NCI-H524 (cell line): ENCODE results near the gene UBE3B.

Experiments
- DNase-seq, 2 experiments: peaks; one replicate each; lab custom pipeline; 2025; lab: John Stamatoyannopoulos, UW

UBE3B gene

DNA sequence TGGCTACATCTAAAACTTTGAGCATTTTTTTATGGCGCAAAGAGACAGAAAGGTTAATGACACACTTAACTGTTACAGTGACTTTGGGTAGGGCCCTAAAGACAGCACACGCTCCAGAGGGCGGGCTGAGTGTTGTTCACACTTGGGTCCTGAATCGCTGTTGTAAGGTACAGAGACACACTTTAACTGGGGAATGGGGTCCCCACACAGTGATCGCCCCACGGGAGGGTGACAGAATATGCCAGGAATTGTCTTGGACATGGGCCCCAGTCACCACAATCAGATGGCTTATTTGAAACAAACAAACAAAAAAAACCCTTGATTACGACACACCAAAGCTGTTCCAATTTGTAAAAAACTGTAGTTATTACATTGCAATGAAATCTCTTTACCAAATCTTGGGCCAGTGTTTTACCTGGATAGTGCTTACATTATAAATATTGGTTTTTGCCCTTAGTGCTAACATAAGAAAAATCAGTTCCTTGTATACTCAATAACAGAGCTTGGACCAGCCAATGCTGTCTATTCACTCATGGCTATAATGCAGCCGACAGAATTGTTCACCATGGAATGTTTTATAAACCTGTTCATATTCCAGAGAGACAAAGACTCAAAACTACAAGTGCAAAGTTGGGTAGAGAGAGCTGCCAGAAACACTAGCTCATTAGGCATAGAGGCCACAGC lies 28.6 kb upstream of the UBE3B start:
- no peak for DNase-seq

DNA sequence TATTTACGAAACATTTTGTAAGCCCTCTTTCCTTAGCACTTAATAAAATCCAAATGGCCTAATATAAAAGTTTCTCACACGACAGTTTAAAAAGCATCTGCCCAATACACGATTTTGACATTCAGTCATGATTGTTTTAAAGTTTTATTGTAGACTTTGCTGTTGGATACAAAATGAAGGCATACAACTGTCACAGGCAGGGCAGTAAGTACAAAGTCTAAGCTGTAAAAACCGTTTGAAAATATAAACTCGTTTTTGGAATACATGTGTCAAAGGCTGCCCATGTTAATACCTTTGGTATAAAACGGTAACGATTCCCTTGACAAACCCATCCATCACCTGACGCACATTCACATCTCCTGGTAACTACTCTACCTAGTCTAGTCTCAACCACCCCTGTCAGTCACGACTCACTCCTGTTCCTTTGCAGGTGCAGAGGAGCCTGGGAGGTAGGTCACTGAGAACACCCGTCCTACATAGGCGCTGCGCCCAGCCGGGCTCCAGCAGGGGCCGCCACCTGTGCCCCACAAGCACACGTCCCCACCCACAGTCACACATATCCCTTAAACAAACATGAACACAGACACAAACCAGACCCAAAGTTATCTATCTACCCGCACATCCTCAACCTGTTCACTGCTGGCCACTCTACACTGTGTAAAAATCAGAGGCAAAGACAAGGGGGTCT lies 27.4 kb upstream of the UBE3B start:
- no peak for DNase-seq

DNA sequence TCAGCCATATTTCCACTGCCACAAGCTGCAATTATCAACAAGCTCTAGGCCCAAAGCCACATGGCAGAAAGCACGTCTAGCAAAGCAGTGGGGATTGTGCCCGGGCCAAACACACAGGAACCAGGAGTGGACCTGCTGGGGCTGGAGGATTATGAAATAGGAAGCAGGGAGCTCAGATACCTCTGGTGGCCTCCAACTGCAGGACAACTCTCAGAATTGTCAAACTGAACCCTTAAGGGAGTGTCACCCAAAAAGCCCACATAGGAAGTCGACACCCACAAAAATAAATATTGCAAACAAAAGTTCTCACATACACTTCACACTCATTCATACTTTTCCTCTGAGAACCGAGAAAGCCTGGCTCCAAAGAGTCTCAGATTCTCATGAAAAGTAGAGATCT lies 26.5 kb upstream of the UBE3B start:
- no peak for DNase-seq

DNA sequence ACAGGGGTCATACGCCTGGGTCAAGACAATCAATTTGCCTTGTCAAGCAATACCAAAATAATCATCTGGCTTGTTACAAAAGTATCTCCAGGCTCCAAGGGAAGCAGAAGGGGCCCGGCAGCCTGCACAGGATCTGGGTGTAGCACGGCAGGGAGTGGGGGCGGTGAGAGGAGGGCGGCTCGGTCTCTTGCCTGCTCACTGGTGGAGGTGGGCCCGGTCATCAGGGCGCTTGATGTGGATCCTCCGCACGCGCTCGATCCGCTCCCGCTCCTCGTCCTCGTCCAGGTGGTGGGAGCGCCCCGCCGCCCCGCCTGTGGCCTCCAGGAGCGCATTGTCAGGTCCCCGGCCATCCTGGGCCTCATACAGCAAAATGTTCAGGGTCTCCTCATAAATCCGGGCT lies 26.0 kb upstream of the UBE3B start:
- no peak for DNase-seq

DNA sequence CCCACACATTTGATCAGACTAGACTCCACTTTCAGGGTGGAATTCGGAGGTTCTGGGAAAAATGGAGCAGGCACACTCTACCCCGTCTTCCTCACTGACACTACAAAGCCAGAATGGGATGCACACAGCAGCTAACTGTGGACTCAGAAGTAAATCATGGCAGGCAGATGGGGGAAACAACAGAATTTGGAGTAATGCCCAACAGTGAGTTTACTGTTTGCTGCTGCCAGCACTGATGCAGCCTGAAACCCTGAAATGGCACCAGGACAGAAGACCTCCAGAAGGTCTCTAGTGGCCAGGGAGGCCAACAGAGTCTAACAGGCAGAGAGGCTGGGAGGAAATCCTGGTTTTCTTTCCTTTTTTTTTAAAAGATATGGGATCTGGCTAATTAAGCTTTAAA lies 24.9 kb upstream of the UBE3B start:
- DNase-seq = peak in 1 of 2 experiments; percentile 33

DNA sequence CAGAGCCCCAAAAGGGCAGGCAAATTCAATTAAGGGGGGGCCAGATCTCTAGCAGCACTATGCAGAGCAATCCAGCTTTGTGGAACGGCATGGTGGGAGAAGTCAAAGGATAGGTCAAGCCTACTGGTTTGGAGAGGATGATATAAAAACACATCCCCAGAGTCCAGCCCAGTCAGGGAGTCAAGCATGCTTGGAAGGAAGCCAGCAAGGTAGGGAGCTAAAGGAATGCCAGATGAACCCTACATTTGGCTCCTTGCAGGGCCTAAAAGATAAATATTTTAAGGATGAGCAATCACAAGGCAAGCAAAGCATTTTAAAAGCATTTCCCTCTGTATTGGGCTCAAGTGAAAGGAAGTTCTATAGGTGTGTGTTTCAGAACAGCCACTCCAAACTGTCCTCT lies 21.7 kb upstream of the UBE3B start:
- DNase-seq = no peak

DNA sequence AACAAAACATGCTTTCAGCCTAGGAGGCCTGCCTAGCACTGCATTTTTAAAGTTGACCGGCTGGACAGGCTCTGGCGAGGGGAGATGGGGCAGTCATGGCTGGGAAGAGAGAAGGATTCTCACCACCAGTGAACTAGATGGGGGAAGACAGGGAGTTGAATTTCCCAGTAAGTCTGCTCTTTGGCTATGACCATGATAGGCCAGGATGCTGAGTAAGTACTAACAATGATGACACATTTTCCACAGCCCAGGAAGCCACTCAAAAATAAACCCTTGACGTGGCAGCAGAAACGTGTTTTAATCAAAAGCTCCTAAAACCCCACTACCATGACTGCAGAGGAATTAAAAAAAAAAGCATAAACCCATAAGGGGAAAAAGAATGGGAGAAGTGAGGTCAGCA lies 19.3 kb upstream of the UBE3B start:
- no peak for DNase-seq

DNA sequence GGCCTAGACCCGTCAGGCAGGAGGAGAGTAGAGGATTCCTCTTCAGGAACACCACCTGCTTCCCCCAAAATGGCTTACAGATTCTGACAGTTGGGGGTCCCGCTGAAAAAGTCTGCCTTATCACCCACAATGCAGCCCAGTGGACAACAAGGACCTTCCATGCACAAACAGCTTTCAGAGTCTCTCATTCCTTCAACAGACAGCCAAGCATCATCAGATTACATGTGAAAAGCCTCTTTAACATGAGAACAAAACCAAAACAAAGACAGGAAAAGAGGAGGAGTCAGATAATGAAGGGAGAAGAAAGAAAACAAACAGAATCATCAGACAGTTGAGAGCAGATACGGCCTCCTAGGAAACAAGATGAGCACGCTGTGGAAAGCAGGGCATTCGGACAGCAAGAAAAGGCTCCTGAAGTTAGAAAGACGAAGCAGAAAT lies 18.6 kb upstream of the UBE3B start:
- no peak for DNase-seq

DNA sequence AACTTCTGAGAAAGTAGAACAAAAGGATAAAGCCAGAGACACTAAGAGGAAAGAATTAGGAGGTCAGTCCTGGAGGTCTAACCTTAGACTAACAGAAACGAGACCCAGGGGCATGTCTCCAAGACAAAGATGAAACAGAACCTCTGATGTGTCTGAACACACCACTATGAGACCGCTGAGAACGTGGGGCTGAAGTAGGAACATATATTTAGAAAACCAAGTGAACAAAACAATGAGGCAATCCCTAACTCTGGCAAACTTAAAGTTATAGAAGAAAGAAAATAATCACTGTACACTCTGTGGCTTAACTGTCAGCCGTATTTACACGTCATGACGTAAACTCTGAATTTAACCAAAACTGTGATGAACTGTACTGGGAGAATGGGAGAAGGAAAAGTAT lies 18.2 kb upstream of the UBE3B start:
- DNase-seq = no peak

DNA sequence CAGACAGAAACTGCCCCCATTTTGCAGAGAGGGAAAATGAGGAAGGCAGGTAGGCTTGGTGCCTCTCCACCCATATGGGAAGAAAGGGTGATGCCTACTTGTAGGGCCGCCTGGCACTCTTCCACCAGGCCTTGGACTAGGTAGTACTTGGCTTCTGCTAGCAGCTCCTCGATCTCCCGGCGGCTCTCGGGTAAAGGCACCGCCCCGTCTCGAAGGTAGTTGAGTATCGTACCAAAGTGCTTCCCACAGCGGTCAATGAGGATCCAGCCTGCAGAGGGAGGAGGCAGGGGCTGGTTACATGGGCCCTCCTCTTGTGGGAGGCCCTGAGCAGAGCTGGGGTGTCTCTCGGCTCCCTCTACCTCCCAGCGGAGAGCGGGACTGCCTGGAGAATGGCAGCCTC lies 16.9 kb upstream of the UBE3B start:
- DNase-seq = no peak

DNA sequence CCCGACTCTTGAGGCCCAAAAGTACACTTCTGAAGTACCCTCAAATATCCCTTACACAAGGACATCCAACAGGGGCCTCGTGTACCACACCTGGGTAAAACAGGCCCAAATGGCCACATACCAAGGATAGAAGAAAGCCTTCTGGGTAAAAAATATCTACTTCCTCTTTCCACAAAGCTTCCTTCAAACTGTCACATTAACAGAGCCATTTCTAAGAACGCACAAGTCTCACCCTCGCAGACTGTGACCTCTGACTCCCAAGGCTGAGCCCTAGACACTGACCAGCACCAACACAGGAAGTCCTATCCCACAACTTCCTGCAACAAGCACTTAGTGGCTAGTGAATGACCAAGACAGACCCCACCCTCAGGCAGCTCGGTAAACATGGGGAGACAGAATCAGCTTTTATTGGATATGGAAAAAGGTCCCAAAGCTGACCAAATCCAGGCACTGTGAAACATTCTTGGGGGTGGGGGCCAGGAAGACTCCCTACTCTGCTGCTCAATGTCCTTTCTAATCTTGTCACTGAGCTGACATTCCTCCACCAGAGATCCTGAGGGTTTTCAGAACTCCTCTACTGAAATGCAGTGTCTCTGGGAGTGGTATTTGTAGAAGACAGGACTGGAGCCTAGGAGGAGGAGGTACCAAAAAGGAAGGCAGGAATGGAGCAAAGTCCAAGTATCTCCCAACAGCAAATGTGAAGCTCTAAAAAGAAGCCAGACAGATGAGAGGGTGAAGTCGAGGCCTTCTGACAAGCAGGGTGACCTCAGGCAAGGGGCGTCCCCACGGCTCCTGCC lies 16.2 kb upstream of the UBE3B start:
- no peak for DNase-seq

DNA sequence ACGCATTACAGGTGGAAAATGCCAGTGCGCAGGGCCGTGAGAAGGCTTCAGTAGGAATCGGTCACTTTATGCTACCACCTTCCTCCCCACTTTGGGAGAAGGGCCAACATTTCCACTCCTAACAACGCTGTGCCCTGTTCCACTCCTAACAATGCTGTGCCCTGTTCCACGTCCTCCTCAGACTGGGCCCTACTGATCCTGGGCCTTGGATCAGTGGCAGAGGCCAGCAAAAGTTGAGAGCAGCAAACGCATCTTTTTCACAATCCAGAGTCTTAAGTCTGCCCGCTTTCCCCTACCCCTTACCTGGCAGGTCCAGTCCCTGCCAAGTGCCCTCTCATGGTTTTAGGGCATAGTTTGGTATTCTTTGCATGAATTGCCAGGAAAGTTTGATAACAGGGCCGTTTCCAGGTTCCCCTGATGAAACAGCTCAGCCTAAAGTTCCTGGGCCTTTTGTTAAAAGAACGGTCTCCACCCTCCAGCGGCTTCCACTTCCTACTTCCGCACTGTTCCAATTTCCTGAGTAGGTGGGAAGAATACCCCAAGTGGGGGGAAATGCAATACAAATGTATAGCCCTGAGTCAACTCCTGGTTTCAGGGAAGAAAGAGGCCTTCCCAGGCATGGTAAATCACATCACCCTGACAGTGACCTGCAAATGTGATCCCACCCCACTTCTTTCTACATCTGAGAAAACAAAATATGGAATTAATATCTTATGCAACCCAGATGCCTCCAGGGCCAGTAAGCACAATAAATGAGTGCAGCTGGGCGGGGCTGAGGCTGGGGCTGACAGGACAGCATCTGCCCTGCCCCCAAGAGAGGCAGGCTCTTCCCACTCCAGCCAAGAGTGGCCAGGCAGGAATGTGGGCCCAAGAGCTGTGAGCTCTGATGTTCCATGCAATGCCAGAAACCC lies 15.3 kb upstream of the UBE3B start:
- DNase-seq = no peak

DNA sequence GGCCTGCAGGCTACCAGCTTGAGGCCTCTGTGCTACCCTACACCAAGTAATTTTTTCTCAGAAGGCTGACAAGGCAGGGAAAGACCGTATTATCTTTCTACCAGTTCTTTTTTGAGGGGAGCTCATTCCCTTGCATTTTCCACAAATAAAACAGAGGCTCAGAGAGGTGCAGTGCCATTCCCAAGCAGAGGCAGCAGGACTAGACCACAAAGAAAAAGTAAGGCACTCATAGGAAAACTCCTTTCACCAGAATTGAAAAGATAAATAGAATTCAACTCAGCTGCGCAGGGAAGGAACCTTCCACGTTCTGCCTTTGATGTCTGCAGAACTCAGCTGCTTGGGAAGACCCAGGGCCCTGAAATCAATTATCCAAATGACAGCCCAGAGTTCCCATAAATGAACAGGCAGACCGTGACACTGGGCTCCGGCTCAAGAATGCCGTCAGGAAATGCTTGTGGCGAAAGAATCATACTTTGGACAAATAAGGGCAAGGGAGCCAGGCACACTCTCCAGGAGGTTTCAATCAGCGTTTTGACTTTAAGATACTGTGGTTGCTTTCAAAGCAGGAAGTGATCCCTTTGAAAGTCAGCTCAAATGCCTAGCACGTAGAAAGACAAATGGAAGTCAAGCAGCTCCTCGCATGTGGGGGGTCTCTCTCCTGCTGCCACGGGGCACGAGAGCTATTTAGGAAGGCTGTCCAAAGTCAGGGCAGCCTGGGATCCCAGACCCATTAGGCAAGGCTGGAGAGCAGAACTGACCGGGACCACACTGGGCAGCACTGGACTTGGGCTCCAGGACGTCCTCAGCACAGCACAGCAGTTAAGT lies 14.4 kb upstream of the UBE3B start:
- DNase-seq = no peak

DNA sequence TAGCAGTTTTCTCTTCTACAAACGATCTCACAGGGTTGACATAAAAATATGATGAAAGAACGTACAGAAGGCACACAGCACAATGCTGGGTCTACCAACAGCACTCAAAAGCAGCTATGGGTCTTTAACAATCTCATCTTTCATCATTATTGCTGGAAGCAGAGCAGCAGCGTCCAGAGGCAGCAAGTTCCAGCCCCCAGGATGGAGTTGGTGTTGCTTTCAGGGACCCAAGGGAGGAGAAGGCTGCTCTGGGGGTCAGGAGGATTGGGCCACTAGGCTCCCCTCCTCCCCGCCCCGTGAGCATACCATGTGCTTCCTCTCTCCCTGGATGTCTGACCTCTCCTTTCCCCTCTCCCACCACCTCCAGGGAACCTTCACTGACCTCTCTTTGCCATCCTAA lies 13.7 kb upstream of the UBE3B start:
- no peak for DNase-seq

DNA sequence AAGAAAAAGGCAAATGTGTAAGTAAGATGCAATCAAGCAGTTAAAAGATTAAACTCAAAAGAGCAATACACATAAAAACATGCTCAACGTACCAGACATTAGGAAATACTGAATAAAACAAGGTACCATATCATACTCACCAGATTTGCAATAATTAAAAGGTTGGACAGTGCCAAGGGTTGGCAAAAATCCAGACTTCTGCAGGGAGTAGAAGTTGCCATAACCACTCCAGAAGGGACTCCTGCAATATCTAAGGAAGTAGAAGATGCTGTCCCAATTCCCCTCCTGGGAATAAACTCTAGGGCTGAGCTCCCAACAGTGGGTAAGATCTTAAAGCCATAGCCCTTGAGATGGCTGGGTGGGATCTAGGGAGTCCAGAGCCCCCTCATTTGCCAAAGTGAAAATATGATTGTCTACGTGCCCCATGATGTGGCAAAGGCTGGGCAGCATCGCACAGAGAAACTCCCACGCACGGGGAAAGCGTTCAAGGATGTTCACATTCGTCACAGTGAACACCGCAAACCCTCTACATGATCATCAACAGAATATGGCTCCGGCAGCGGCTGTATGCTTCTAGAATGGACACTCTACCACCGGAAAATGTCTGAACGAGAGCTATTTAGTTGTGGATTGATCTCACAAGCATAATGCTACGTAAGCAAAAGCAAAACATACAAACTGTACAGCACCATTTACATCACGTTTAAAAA lies 12.6 kb upstream of the UBE3B start:
- no peak for DNase-seq

DNA sequence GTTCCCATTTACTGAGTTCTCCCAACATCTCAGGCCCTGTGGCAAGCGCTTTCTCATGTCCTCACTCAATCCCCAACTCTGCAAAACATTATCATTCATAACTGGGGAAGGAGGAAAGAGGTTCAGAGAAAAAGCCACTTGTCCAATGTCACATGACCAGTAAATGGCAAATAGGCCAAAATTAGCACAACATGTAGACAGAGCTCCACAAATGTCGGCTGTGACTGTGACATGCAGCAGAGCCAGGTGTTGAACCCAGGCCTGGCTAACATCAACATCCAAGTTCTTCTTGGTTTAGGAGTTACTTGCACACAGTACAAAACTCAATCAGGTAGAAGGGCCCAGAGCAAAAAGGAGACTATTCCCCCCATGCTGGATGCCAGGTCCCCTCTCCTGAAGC lies 11.1 kb upstream of the UBE3B start:
- DNase-seq = no peak

DNA sequence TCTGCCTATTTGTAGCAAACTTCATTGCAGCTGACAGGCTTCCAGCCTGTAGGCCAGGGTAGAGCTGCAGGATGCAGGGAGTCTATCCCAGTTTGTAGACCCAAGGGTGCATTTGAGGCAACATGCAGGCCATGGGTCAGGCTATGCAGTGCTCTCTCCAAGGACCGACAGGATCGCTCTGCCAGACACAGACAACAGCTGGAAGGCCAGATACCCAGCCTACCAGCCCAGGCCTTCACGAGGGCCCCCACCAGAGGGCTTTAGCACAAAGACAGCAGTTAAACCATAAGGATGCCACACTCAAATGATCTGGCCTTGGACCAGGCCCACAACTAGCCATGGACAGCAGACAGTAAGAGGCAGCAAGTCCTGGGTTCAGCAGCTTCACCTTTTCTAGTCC lies 10.6 kb upstream of the UBE3B start:
- no peak for DNase-seq

DNA sequence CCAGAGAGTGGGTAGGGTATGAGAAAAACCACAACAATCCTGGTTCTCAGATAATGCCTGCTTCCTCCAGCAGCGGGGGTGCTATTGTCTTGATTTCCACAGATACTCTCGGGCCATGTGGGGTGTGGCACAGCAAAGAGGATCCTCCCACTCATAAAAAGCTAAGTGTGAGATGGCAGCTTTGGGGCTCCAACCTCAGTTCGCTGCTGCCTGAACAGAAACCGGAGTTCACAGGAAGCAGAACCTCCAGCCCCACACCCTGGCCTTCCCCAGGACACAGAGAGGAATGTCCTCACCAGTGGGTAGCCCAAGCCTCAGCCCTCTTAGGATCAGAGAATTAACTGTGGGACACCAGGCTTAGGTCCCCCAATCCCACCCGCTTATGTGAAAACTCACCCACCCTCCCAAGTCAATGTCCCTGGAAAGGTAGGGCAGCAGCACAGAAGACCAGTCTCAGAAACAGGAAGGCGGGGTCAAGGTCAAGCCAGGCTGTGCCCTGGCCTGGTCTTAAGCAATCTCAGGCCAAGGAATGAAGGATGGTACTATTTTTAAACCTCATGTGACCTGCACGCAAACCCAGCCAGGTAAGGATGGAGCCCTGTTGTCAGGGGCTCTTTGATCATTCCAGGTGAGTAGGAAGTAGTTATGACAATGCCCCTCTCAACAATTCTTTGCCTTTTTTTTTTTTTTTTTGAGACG lies 9.3 kb upstream of the UBE3B start:
- no peak for DNase-seq

DNA sequence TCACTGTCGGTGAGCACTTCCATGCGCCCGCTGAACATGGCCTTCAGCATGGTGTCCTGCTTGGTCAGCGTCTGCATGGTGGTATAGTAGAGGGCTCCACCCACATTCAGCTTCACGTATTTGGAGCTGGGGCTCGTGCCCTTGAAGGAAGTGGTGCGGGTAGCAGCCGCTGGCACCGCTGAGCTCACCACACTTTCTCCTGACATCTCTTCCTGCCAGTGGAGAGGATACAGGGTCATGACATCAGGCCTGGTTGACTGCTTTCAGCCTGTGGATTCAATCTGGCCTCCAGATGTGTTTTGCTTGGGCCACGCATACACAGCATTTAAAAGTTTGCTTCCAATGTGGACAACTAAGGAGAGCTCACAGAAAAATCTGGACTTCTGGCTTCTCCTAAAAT lies 7.9 kb upstream of the UBE3B start:
- DNase-seq = no peak

DNA sequence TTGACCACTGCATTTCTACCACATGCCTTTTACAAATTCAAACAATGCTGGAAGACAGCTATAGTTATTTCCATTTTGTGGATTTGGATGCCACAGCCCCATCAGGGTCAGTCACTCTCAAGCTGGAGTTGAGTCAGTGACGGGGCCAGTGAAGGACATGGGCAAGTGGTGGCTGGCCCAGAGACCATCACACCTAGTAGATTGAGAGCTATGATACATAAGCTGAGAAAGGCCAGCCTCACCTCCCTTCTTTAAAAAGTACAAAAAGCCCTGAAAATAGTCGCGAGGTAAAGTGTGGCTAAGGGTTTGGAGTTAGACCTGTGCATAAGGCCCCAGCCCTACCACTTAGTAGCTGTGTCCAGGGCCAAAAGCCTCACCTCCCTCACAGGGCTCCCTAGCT lies 4.4 kb upstream of the UBE3B start:
- no peak for DNase-seq
